ENCODE results near the gene NDUFB1.

Gene NDUFB1

GRCh38 chr14:92093320-92093719 is 28.2 kb downstream of the NDUFB1 start:
- no peak for DNase-seq

GRCh38 chr14:92088494-92088893 is 33.0 kb downstream of the NDUFB1 start:
- DNase-seq, result no peak

- no peak for DNase-seq
These were observed 47.0 kb downstream of the NDUFB1 start for GRCh38 chr14:92074555-92074954.

Measured in activated gamma-delta T cell treated with Interleukin-2 at 50 U/mL for 16 hours (primary cell).